Neutrophil (primary cell): ENCODE measurements around the gene THSD4.

ENCODE experiments used
- H3K27ac ChIP-seq: fragments of 200-600 bp; sonication (generic); 2 replicates; pipeline ENCODE4 v1.5.1; 2016; ENCODE audit warnings: mild to moderate bottlenecking, moderate library complexity
- H3K27me3 ChIP-seq: fragments of 200-600 bp; sonication (generic); 2 replicates; pipeline ENCODE4 v1.6.0; 2016; ENCODE audit warnings: mild to moderate bottlenecking
- H3K36me3 ChIP-seq: fragments of 200-600 bp; sonication (generic); 2 replicates; pipeline ENCODE4 v1.5.1; 2017
- H3K4me1 ChIP-seq, 2 experiments: fragments of 200-600 bp in 1 of 2; sonication (generic) in 1 of 2; 1 replicate in 1 of 2; 2 replicates in 1 of 2; pipeline versions ENCODE4 v1.5.1 to v1.6.1; 2013 to 2016; ENCODE audit warnings: low read depth in 1 of 2, low read length in 1 of 2, mild to moderate bottlenecking in 1 of 2, moderate library complexity in 1 of 2; ENCODE audit not compliant: control insufficient read depth in 1 of 2, insufficient read depth in 1 of 2
- H3K4me3 ChIP-seq, 2 experiments: fragments of 200-600 bp in 1 of 2; sonication (generic) in 1 of 2; 1 replicate in 1 of 2; 2 replicates in 1 of 2; pipeline ENCODE4 v1.5.1; 2013 to 2016; ENCODE audit warnings: low read depth in 1 of 2, low read length in 1 of 2, mild to moderate bottlenecking in 1 of 2, moderate library complexity in 1 of 2
- H3K9me3 ChIP-seq: fragments of 200-600 bp; sonication (generic); 2 replicates; pipeline ENCODE4 v1.5.1; 2016
- TF ChIP-seq, protein P1 (sequence below): fragments of 200-600 bp; sonication (generic); IDR thresholded peaks from 2 replicates; pipeline ENCODE4 v1.5.1; 2016; ENCODE audit warnings: antibody characterized with exemption

THSD4 gene

DNA sequence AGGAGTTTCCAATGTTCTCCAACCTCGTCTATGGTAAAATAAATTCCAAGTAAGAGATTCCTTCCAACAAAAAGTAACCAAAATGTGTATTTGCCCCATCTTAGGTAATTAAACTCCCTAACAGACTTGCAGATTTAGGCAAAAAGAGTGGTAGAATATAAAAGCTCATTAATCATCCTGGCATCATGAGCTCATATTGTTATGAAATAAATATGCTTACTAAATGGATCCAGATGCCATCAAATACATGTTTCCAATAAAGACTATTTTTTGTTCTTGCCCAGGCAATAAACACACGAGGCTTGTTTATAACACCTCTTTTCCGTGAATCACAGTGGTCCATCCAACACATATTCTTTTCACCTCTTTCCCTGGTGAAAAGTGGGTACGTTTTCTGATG is 189.4 kb downstream of the THSD4 start:
- no peaks in the 10 kb centered on the region for H3K4me1 ChIP-seq
- no peaks in the 10 kb centered on the region for H3K36me3 ChIP-seq
- no peaks in the 10 kb centered on the region for H3K27me3 ChIP-seq
- H3K4me3 ChIP-seq: no peak overlapping the region
- TF ChIP-seq, protein P1, sequence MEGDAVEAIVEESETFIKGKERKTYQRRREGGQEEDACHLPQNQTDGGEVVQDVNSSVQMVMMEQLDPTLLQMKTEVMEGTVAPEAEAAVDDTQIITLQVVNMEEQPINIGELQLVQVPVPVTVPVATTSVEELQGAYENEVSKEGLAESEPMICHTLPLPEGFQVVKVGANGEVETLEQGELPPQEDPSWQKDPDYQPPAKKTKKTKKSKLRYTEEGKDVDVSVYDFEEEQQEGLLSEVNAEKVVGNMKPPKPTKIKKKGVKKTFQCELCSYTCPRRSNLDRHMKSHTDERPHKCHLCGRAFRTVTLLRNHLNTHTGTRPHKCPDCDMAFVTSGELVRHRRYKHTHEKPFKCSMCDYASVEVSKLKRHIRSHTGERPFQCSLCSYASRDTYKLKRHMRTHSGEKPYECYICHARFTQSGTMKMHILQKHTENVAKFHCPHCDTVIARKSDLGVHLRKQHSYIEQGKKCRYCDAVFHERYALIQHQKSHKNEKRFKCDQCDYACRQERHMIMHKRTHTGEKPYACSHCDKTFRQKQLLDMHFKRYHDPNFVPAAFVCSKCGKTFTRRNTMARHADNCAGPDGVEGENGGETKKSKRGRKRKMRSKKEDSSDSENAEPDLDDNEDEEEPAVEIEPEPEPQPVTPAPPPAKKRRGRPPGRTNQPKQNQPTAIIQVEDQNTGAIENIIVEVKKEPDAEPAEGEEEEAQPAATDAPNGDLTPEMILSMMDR: no peak
- H3K9me3 ChIP-seq: no peaks in the 10 kb centered on the region
- H3K27ac ChIP-seq: no peak overlapping the region

DNA sequence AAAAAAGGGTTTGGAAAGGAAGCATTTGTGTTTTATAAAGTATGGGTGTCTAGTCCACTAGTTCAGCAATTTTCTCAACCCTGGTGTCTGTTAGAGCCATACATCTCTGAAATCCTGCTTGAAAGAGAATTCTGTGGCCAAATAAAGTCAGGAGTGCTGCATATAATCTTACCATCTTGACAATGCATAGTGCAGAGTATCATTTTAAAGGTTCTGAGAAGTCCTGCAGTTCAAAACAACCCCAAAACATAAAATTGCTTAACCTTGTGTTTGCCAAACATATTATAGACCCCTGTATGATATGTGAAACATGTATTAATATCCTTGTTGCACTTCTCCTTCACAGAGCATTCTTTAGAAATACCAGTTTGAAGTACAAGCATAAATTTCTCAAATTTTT is 191.3 kb downstream of the THSD4 start:
- Histone ChIP-seq H3K4me1 (no peaks in the 10 kb centered on the region), H3K9me3 (no peaks in the 10 kb centered on the region), H3K27ac (no peak overlapping the region), H3K4me3 (no peak overlapping the region), H3K36me3 (no peaks in the 10 kb centered on the region), H3K27me3 (no peaks in the 10 kb centered on the region)
- TF ChIP-seq, protein P1: no peak

DNA sequence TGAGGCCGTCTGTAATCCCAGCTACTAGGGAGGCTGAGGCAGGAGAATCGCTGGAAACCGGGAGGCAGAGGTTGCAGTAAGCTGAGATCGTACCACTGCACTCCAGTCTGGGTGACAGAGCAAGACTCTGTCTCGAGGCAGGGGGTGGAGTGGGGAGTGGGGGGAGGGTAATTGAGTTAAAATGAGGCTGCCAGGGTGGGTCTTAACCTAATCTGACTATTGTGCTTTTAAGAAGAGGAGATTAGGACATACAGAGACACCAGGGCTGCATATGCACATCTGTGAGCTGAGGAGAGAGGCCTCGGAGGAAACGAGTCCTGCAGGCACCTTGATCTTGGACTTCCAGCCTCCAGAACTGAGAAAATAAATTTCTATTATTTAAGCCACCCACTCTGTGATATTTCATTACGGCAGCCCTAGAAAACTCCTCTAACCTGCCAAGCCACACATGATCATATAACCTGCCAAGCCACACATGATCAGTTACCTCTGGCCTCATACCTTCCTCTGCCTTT is 197.0 kb downstream of the THSD4 start:
- Histone ChIP-seq H3K4me1 (no peaks in the 10 kb centered on the region), H3K27ac (no peak overlapping the region), H3K9me3 (no peaks in the 10 kb centered on the region), H3K36me3 (no peaks in the 10 kb centered on the region), H3K27me3 (no peaks in the 10 kb centered on the region), H3K4me3 (no peak overlapping the region)
- TF ChIP-seq, protein P1: no peak

DNA sequence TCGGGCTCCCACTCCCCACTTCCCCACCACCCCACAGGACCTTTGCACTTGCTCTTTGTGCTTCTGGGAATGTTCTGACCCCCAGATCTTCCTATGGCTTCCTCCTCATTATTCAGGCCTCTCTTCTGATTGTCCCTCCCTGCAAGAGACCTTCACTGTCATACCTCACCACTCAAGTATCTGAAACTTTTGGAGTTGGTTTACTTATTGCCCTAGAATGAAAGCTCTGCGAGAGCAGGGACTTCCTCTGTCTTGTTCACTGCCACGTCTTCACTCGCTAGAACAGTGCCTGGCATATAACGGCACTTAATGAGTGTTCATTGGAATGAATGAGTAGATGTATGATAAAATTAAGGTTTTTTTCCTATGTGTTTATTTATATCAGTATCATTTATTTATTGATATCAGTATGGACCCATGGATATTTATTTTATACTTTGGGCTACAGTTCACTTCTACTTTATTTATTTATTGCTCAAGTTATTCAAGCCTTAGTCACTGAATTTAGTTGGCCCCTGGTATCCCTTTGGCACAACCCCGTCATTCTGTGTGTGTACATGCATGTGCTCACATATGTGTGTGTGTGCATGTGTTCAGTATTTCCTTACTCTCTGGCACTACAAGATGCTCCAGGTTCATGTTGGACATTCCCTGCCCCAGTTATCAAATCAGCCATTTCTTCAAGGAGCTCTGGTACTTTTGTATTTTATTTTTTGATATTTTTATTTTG is 197.6 kb downstream of the THSD4 start:
- H3K27me3 ChIP-seq: no peaks in the 10 kb centered on the region
- no peaks in the 10 kb centered on the region for H3K4me1 ChIP-seq
- H3K27ac ChIP-seq: no peak overlapping the region
- TF ChIP-seq, protein P1: no peak
- H3K36me3 ChIP-seq: no peaks in the 10 kb centered on the region
- H3K9me3 ChIP-seq: no peaks in the 10 kb centered on the region
- no peak overlapping the region for H3K4me3 ChIP-seq

DNA sequence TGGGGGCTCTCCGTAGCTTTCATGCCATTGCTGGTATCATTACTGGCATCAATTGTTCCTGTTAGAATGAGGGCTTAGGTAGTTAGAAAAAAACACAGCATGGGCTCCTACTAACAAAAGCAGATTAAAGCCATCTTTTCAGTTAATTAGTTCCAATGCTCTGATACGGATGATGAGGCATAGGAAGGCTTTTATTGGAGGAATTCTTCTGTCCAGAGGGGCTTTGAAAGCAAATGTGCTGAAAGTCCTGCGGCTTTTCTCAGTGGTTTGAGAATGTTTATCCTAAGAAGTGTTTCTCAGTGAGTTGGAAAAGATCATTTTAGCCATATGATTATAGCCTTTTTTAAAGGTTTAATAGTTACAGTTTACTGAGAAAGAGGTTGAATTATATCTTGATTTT is 198.5 kb downstream of the THSD4 start:
- Histone ChIP-seq H3K27ac (no peak overlapping the region), H3K27me3 (no peaks in the 10 kb centered on the region), H3K36me3 (no peaks in the 10 kb centered on the region), H3K4me3 (no peak overlapping the region), H3K4me1 (no peaks in the 10 kb centered on the region), H3K9me3 (no peaks in the 10 kb centered on the region)
- TF ChIP-seq, protein P1: no peak
